ENCODE results near the gene MS4A10. TPM values are rescaled to one million over a fixed set of nuclear protein-coding genes. Genes with fewer than 3 reads are reported as not detected.

MS4A10 gene
- not detected in 2 replicates for total RNA-seq

DNA sequence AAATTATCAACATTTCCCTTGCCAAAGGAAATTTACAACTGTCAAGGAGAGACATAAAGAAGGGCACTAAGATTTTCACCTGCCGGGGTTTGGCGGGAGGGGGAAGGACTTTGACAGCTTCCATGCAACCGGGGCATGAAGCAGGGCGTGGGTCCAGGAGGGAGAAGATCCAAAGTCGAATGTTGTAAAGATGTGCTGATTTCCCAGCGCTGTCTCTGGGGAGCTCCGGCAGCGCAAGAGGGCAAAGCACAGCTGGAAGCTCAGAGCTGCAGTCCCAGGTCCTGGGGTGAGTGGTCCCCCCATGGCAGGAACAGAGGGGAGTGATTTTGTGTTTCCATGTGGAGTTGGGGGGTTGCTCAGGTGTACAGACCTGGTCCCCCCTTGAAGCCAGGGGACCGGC, at the start of gene MS4A10:
TSS of gene MS4A10 (plus strand) at position 198 of the 400 bp plus-strand sequence. CDS start 5,003 bp downstream, outside the sequence.

DNA sequence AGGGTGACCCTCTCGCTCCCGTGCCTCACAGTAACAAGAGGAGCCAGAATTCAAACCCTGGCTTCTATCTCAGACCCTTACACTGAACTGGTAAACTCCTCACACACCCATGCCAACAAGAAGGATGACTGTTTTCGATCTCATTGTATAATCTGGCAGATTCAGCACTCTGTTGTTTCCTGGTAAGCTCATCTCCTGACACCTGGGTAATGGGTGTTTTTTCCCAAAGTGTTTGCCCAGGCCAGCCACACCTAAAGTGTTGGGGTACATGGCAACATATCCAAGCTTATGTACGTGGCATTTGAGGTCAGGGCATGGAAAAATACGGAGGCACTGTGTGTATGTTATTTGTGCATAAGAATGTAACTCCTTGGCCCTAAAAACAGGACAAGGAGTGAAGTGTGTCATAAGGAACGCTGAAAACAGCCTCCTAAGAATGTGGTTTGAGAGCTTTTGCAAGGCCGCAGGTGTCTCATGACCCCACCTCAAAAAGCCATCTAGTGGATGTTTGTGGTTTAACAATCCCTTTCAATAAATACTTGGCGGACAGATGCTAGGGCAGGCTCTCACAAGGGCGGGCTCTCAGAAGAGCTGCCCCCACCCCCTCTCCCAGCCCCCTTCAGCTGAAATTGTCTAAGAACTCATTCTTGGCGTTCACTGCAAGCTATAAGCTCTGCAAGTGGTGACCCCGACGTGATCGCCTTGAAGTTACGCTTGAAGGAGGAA, 28.7 kb upstream of the MS4A10 start, which contains the start of gene MS4A15:
TSS of gene MS4A15 (plus strand) at position 561 of the 726 bp plus-strand sequence. CDS start 6,867 bp downstream, outside the sequence.

DNA sequence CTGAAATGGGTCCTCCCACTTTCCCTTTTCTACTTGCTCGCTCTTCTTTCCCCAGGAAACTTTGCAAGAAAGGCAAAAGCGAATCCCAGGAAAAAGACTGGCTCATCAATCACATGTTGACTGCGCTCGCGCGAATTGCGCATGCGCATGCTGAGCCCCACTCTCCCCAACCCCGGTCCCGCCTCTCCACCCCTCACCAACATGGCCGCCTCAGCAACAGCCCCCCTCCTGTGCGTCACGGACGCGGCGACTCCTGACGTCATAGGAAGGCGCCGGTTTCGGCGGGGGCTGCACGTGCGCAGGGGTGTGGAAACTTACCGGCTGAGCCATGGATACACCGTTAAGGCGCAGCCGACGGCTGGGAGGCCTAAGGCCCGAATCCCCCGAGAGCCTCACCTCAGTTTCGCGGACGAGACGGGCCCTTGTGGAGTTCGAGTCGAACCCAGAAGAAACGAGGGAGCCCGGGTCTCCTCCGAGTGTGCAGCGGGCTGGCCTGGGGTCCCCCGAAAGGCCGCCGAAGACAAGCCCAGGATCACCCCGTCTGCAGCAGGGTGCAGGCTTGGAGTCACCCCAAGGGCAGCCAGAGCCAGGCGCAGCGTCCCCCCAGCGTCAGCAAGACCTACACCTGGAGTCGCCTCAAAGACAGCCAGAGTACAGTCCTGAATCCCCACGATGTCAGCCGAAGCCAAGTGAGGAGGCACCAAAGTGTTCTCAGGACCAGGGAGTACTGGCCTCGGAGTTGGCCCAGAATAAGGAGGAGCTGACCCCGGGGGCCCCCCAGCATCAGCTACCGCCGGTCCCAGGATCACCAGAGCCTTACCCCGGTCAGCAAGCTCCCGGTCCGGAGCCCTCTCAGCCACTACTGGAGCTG, 56.9 kb downstream of the MS4A10 start, which contains the start of gene CCDC86:
TSS of gene CCDC86 (plus strand) at position 317 of the 871 bp plus-strand sequence. CDS start at position 329, 12 bp downstream.

Other genes starting within 250 kb of the MS4A10 start
- gene MS4A8, start 85.7 kb upstream of the MS4A10 start, total RNA-seq, result not detected in 2 replicates
- gene MS4A18, start 60.6 kb upstream of the MS4A10 start, total RNA-seq, result not detected in 2 replicates
- not detected in 2 replicates for gene MS4A15, start 28.5 kb upstream of the MS4A10 start, total RNA-seq
- gene CCDC86, start 56.8 kb downstream of the MS4A10 start, total RNA-seq, result 20.6 and 26.2 TPM in 2 replicates
- not detected in 2 replicates for gene PTGDR2, start 70.6 kb downstream of the MS4A10 start, total RNA-seq
- gene ZP1, start 82.2 kb downstream of the MS4A10 start, total RNA-seq, result 0.18 and 0.81 TPM in 2 replicates
- gene PRPF19, start 121.3 kb downstream of the MS4A10 start, total RNA-seq, result 48.6 and 52.4 TPM in 2 replicates
- 70.6 and 77.4 TPM in 2 replicates for gene TMEM109, start 128.8 kb downstream of the MS4A10 start, total RNA-seq
- gene TMEM132A, start 139.1 kb downstream of the MS4A10 start, total RNA-seq, result 17.9 and 77.4 TPM in 2 replicates
- 7.6 and 16.0 TPM in 2 replicates for gene SLC15A3, start 166.8 kb downstream of the MS4A10 start, total RNA-seq
- not detected in 2 replicates for gene CD6, start 186.3 kb downstream of the MS4A10 start, total RNA-seq